ENCODE data around the gene CAMSAP1.

The CAMSAP1 gene

GRCh38 chr9:135857843-135858242 lies 49.5 kb downstream of the CAMSAP1 start:
- Histone ChIP-seq H3K9ac (ENCODE audit: low read depth, low read length) (no peak overlapping the region), H3K4me2 (ENCODE audit: insufficient read depth, low read length) (no peak overlapping the region), H2AFZ (ENCODE audit: low read depth, low read length) (no peak overlapping the region), H3K79me2 (ENCODE audit: insufficient read depth, low read length) (peaks cover 17% of the 10 kb centered on the region), H3K4me1 (ENCODE audit: insufficient read depth, low read length) (no peaks in the 10 kb centered on the region), H3K36me3 (ENCODE audit: insufficient read depth, low read length) (peaks cover 43% of the 10 kb centered on the region), H3K27ac (ENCODE audit: low read length) (no peak overlapping the region), H3K9me3 (ENCODE audit: insufficient read depth, low read length, severe bottlenecking) (no peaks in the 10 kb centered on the region), H3K4me3 (ENCODE audit: low read depth in 1 of 2, low read length in 2 of 2) (no peak overlapping the region), H3K27me3 (ENCODE audit: insufficient read depth, low read length, poor library complexity) (no peaks in the 10 kb centered on the region), H4K20me1 (ENCODE audit: insufficient read depth, low read length) (peaks cover 28% of the 10 kb centered on the region; the same call in 1 of the 2 replicates)
- no peak for TF ChIP-seq CTCF (IDR thresholded peaks at IDR 0.05; ENCODE audit: borderline replicate concordance, extremely low read depth, low read length, poor library complexity, severe bottlenecking)
- ATAC-seq (ENCODE audit: insufficient read depth, low read depth) (no peak), DNase-seq (no peak)

- Histone ChIP-seq H3K9me3 (ENCODE audit: insufficient read depth, low read length, severe bottlenecking) (no peaks in the 10 kb centered on the region), H3K4me1 (ENCODE audit: insufficient read depth, low read length) (no peaks in the 10 kb centered on the region), H3K9ac (ENCODE audit: low read depth, low read length) (no peak overlapping the region), H3K27me3 (ENCODE audit: insufficient read depth, low read length, poor library complexity) (no peaks in the 10 kb centered on the region), H3K4me3 (ENCODE audit: low read depth in 1 of 2, low read length in 2 of 2) (no peak overlapping the region), H2AFZ (ENCODE audit: low read depth, low read length) (no peak overlapping the region), H3K79me2 (ENCODE audit: insufficient read depth, low read length) (peaks cover 12% of the 10 kb centered on the region; the same call in 1 of the 2 replicates), H3K27ac (ENCODE audit: low read length) (no peak overlapping the region), H4K20me1 (ENCODE audit: insufficient read depth, low read length) (peaks cover 23% of the 10 kb centered on the region; the same call in 1 of the 2 replicates), H3K36me3 (ENCODE audit: insufficient read depth, low read length) (peaks cover 43% of the 10 kb centered on the region), H3K4me2 (ENCODE audit: insufficient read depth, low read length) (no peak overlapping the region)
- no peak for ATAC-seq (ENCODE audit: insufficient read depth, low read depth)
- DNase-seq = no peak
- TF ChIP-seq CTCF (IDR thresholded peaks at IDR 0.05; ENCODE audit: borderline replicate concordance, extremely low read depth, low read length, poor library complexity, severe bottlenecking) = no peak
These were observed 50.0 kb downstream of the CAMSAP1 start for GRCh38 chr9:135857371-135857786.

- Histone ChIP-seq H3K79me2 (ENCODE audit: insufficient read depth, low read length) (0 out of 2 replicates have a peak, but pooled peaks cover 2% of the 10 kb centered on the region), H3K4me3 (ENCODE audit: low read depth in 1 of 2, low read length in 2 of 2) (no peak overlapping the region), H3K9me3 (ENCODE audit: insufficient read depth, low read length, severe bottlenecking) (no peaks in the 10 kb centered on the region), H3K27me3 (ENCODE audit: insufficient read depth, low read length, poor library complexity) (no peaks in the 10 kb centered on the region), H3K36me3 (ENCODE audit: insufficient read depth, low read length) (peaks cover 51% of the 10 kb centered on the region), H3K27ac (ENCODE audit: low read length) (no peak overlapping the region), H2AFZ (ENCODE audit: low read depth, low read length) (no peak overlapping the region), H3K9ac (ENCODE audit: low read depth, low read length) (no peak overlapping the region), H3K4me2 (ENCODE audit: insufficient read depth, low read length) (no peak overlapping the region), H4K20me1 (ENCODE audit: insufficient read depth, low read length) (peaks cover 18% of the 10 kb centered on the region; the same call in 1 of the 2 replicates), H3K4me1 (ENCODE audit: insufficient read depth, low read length) (no peaks in the 10 kb centered on the region)
- no peak for DNase-seq
- no peak for TF ChIP-seq EZH2 (IDR thresholded peaks at IDR 0.05; ENCODE audit: borderline replicate concordance, low read depth, low read length, severe bottlenecking)
- no peak for TF ChIP-seq CTCF (IDR thresholded peaks at IDR 0.05; ENCODE audit: borderline replicate concordance, extremely low read depth, low read length, poor library complexity, severe bottlenecking)
- ATAC-seq (ENCODE audit: insufficient read depth, low read depth) = no peak
These were observed 55.6 kb downstream of the CAMSAP1 start for GRCh38 chr9:135851748-135852147.

- no peak overlapping the region for H3K27ac ChIP-seq (ENCODE audit: low read length)
- no peak for TF ChIP-seq CTCF (IDR thresholded peaks at IDR 0.05; ENCODE audit: borderline replicate concordance, extremely low read depth, low read length, poor library complexity, severe bottlenecking)
- no peak for TF ChIP-seq EZH2 (IDR thresholded peaks at IDR 0.05; ENCODE audit: borderline replicate concordance, low read depth, low read length, severe bottlenecking)
- DNase-seq (no peak), ATAC-seq (ENCODE audit: insufficient read depth, low read depth) (no peak)
- no peak overlapping the region for H3K4me2 ChIP-seq (ENCODE audit: insufficient read depth, low read length)
- H3K4me1 ChIP-seq (ENCODE audit: insufficient read depth, low read length) = no peaks in the 10 kb centered on the region
- H2AFZ ChIP-seq (ENCODE audit: low read depth, low read length) = no peak overlapping the region
- H3K79me2 ChIP-seq (ENCODE audit: insufficient read depth, low read length) = 0 out of 2 replicates have a peak, but pooled peaks cover 1% of the 10 kb centered on the region
- H3K27me3 ChIP-seq (ENCODE audit: insufficient read depth, low read length, poor library complexity) = no peaks in the 10 kb centered on the region
- H3K9ac ChIP-seq (ENCODE audit: low read depth, low read length) = no peak overlapping the region
- H3K4me3 ChIP-seq (ENCODE audit: low read depth in 1 of 2, low read length in 2 of 2) = no peak overlapping the region
- H3K9me3 ChIP-seq (ENCODE audit: insufficient read depth, low read length, severe bottlenecking) = no peaks in the 10 kb centered on the region
- peaks cover 46% of the 10 kb centered on the region for H3K36me3 ChIP-seq (ENCODE audit: insufficient read depth, low read length)
- H4K20me1 ChIP-seq (ENCODE audit: insufficient read depth, low read length) = peaks cover 12% of the 10 kb centered on the region; the same call in 1 of the 2 replicates
These were observed 56.6 kb downstream of the CAMSAP1 start for GRCh38 chr9:135850737-135851136.
